ENCODE data around the gene FHIT.

GRCh38 chr3:60707452-60708020, 543.7 kb downstream of the FHIT start:
- no peak for TF ChIP-seq CTCF (IDR thresholded peaks at IDR 0.05; ENCODE audit: poor library complexity)
- TF ChIP-seq EZH2 (IDR thresholded peaks at IDR 0.05; ENCODE audit: borderline replicate concordance): no peak

Measured in hepatocyte (in vitro differentiated cells).